WTC11 (cell line): ENCODE data around the gene ANO1. TPM values are rescaled to one million over a fixed set of nuclear protein-coding genes. Genes with fewer than 3 reads are reported as not detected.

Source experiments
- ATAC-seq: fragments of 200-7000 bp; cut with Tn5 transposase; 2 replicates; pipeline ENCODE4 v1.10.0; 2021; ENCODE audit warnings: mild to moderate bottlenecking, moderate library complexity
- CTCF ChIA-PET: fragments of 300-600 bp; sonication (Branson Sonifier 250); formaldehyde crosslinking; loops from one replicate; lab custom pipeline; 2021; ENCODE audit warnings: antibody characterized with exemption; lab: Charles Lee
- POLR2A ChIA-PET: fragments of 350-600 bp; sonication (Branson Sonifier 250); formaldehyde crosslinking; loops from one replicate; lab custom pipeline; 2021; ENCODE audit warnings: antibody characterized with exemption; lab: Charles Lee
- DNase-seq: peaks from one replicate; pipeline ENCODE4 v3.0.0; 2021; ENCODE audit warnings: low spot score
- H3K27ac Mint-ChIP-seq: 2 replicates; pipeline ENCODE4 v1.8.0; 2021; ENCODE audit warnings: mixed read lengths
- H3K27me3 Mint-ChIP-seq: 2 replicates; pipeline ENCODE4 v1.8.0; 2021; ENCODE audit warnings: low read depth, mild to moderate bottlenecking, moderate library complexity, mixed read lengths
- H3K36me3 Mint-ChIP-seq: 2 replicates; pipeline ENCODE4 v1.8.0; 2021; ENCODE audit warnings: mixed read lengths
- H3K4me1 Mint-ChIP-seq: 2 replicates; pipeline ENCODE4 v1.8.0; 2022; ENCODE audit warnings: mixed read lengths
- H3K4me3 Mint-ChIP-seq: 2 replicates; pipeline ENCODE4 v1.8.0; 2021; ENCODE audit warnings: mild to moderate bottlenecking, moderate library complexity, mixed read lengths
- H3K9me3 Mint-ChIP-seq: 2 replicates; pipeline ENCODE4 v1.8.0; 2021; ENCODE audit warnings: mixed read lengths
- AR ChIP-seq: fragments of 250-450 bp; sonication (Bioruptor Pico); IDR thresholded peaks from 2 replicates; pipeline ENCODE4 v1.9.0; 2021; ENCODE audit warnings: mild to moderate bottlenecking
- CREB1 ChIP-seq: sonication (generic); formaldehyde crosslinking; IDR thresholded peaks from 2 replicates; pipeline ENCODE4 v1.8.0; 2023; ENCODE audit warnings: mild to moderate bottlenecking, missing genetic modification reagents
- ELF4 ChIP-seq: sonication (generic); formaldehyde crosslinking; IDR thresholded peaks from 2 replicates; pipeline ENCODE4 v1.8.1; 2022; ENCODE audit warnings: low read depth, mild to moderate bottlenecking, moderate library complexity, missing genetic modification reagents
- EMX1 ChIP-seq: fragments of 250-450 bp; sonication (Bioruptor Pico); IDR thresholded peaks from 2 replicates; pipeline ENCODE4 v1.8.0; 2021; ENCODE audit warnings: mild to moderate bottlenecking
- ESRRA ChIP-seq: sonication (generic); formaldehyde crosslinking; IDR thresholded peaks from 2 replicates; pipeline ENCODE4 v1.8.1; 2022; ENCODE audit warnings: mild to moderate bottlenecking, missing genetic modification reagents, borderline replicate concordance
- GRHL2 ChIP-seq: fragments of 250-450 bp; sonication (Bioruptor Pico); IDR thresholded peaks from 2 replicates; pipeline ENCODE4 v1.8.0; 2022; ENCODE audit warnings: mild to moderate bottlenecking, moderate library complexity; ENCODE audit not compliant: insufficient replicate concordance, severe bottlenecking
- GTF2I ChIP-seq: fragments of 250-450 bp; sonication (Bioruptor Pico); conservative IDR thresholded peaks from 2 replicates; pipeline ENCODE4 v1.4.0; 2021; ENCODE audit warnings: mild to moderate bottlenecking
- HMGA2 ChIP-seq: fragments of 250-450 bp; sonication (Bioruptor Pico); IDR thresholded peaks from 2 replicates; pipeline ENCODE4 v1.4.0; 2021; ENCODE audit warnings: mild to moderate bottlenecking, moderate library complexity
- HMGXB4 ChIP-seq: sonication (generic); formaldehyde crosslinking; IDR thresholded peaks from 2 replicates; pipeline ENCODE4 v1.8.1; 2023; ENCODE audit warnings: mild to moderate bottlenecking, moderate library complexity, missing genetic modification reagents
- IRF2 ChIP-seq: sonication (generic); formaldehyde crosslinking; IDR thresholded peaks from 2 replicates; pipeline ENCODE4 v1.8.0; 2022; ENCODE audit warnings: low read depth, missing genetic modification reagents, borderline replicate concordance
- MYBL2 ChIP-seq: sonication (generic); formaldehyde crosslinking; IDR thresholded peaks from 2 replicates; pipeline ENCODE4 v1.8.1; 2023; ENCODE audit warnings: mild to moderate bottlenecking, moderate library complexity, missing genetic modification reagents
- NFATC4 ChIP-seq: fragments of 250-450 bp; sonication (Bioruptor Pico); IDR thresholded peaks from 2 replicates; pipeline ENCODE4 v1.9.0; 2021; ENCODE audit warnings: mild to moderate bottlenecking
- PREB ChIP-seq: sonication (generic); formaldehyde crosslinking; IDR thresholded peaks from 2 replicates; pipeline ENCODE4 v1.8.1; 2022; ENCODE audit warnings: mild to moderate bottlenecking, missing genetic modification reagents, moderate library complexity, borderline replicate concordance
- SMAD4 ChIP-seq: sonication (generic); formaldehyde crosslinking; IDR thresholded peaks from 2 replicates; pipeline ENCODE4 v1.8.0; 2022; ENCODE audit warnings: mild to moderate bottlenecking, missing genetic modification reagents
- SP1 ChIP-seq: sonication (generic); formaldehyde crosslinking; conservative IDR thresholded peaks from 2 replicates; pipeline ENCODE4 v1.8.1; 2022; ENCODE audit warnings: missing genetic modification reagents
- TP53 ChIP-seq: sonication (generic); formaldehyde crosslinking; IDR thresholded peaks from 2 replicates; pipeline ENCODE4 v1.8.1; 2023; ENCODE audit warnings: mild to moderate bottlenecking, missing genetic modification reagents
- USF2 ChIP-seq: sonication (generic); formaldehyde crosslinking; IDR thresholded peaks from 2 replicates; pipeline ENCODE4 v1.8.1; 2023; ENCODE audit warnings: mild to moderate bottlenecking, missing genetic modification reagents, moderate library complexity
- ZMAT4 ChIP-seq: fragments of 250-450 bp; sonication (Bioruptor Pico); IDR thresholded peaks from 2 replicates; pipeline ENCODE4 v1.9.0; 2021; ENCODE audit warnings: mild to moderate bottlenecking
- ZNF121 ChIP-seq: sonication (generic); formaldehyde crosslinking; IDR thresholded peaks from 2 replicates; pipeline ENCODE4 v1.8.0; 2023; ENCODE audit warnings: missing genetic modification reagents
- ZNF425 ChIP-seq: fragments of 250-450 bp; sonication (Bioruptor Pico); conservative IDR thresholded peaks from 2 replicates; pipeline ENCODE4 v1.9.0; 2021; ENCODE audit warnings: mild to moderate bottlenecking
- ZNF512 ChIP-seq: sonication (generic); formaldehyde crosslinking; IDR thresholded peaks from 2 replicates; pipeline ENCODE4 v1.8.1; 2022; ENCODE audit warnings: missing genetic modification reagents, borderline replicate concordance
- ZNF671 ChIP-seq: fragments of 250-450 bp; sonication (Bioruptor Pico); IDR thresholded peaks from 2 replicates; pipeline ENCODE4 v1.8.0; 2021; ENCODE audit warnings: mild to moderate bottlenecking
- total RNA-seq: library from RNA; stranded (reverse); gene quantifications from 3 replicates; pipeline ENCODE4 v1.2.3, GENCODE V29; 2021

The ANO1 gene
- total RNA-seq, 1 experiment from 2014 or later, result 4.1 TPM

GRCh38 chr11:70067036-70067435, 11.1 kb upstream of the ANO1 start:
- ATAC-seq, result no peak
- Mint-ChIP-seq H3K27ac (no peak overlapping the region), H3K9me3 (no peaks in the 10 kb centered on the region), H3K36me3 (no peaks in the 10 kb centered on the region), H3K4me3 (no peak overlapping the region)
- DNase-seq, result no peak
- POLR2A ChIA-PET, result no interaction called here
- TF ChIP-seq ESRRA (CRISPR knock-in tag) (no peak), PREB (no peak), ZNF121 (CRISPR knock-in tag) (no peak), GRHL2 (no peak), ZNF671 (CRISPR knock-in tag) (no peak), MYBL2 (CRISPR knock-in tag) (no peak), ZNF425 (CRISPR knock-in tag) (no peak), ELF4 (CRISPR knock-in tag) (no peak), EMX1 (no peak), NFATC4 (CRISPR knock-in tag) (no peak), TP53 (CRISPR knock-in tag) (no peak), GTF2I (no peak), CREB1 (CRISPR knock-in tag) (no peak), ZNF512 (CRISPR knock-in tag) (no peak), SMAD4 (CRISPR knock-in tag) (no peak), IRF2 (CRISPR knock-in tag) (no peak)
- TF ChIP-seq, all 79 proteins: peak for 0
- Mint-ChIP-seq H3K27me3 (no peaks in the 10 kb centered on the region; the same call in 1 of the 2 replicates), H3K4me1 (peaks cover 37% of the 10 kb centered on the region)
- CTCF ChIA-PET, result interaction anchor here (0.8 to 1.1 kb wide), 3 partner anchors 12 to 57 kb away, joined by 3 read pairs; no protein-coding TSS in a partner anchor

- H3K9me3 Mint-ChIP-seq, result no peaks in the 10 kb centered on the region
- no peak for TF ChIP-seq USF2 (CRISPR knock-in tag)
- no peak for TF ChIP-seq SP1 (CRISPR knock-in tag)
- no peak for TF ChIP-seq AR (CRISPR knock-in tag)
- TF ChIP-seq ZMAT4 (CRISPR knock-in tag), result no peak
- TF ChIP-seq HMGXB4 (CRISPR knock-in tag), result no peak
- no peak for TF ChIP-seq HMGA2
Observed at GRCh38 chr11:70067591-70068341, 10.4 kb upstream of the ANO1 start.

More at GRCh38 chr11:70067591-70068341, 10.4 kb upstream of the ANO1 start:
- no peaks in the 10 kb centered on the region; the same call in 1 of the 2 replicates for H3K27me3 Mint-ChIP-seq
- no peaks in the 10 kb centered on the region for H3K36me3 Mint-ChIP-seq
- peaks cover 44% of the 10 kb centered on the region for H3K4me1 Mint-ChIP-seq
- ChIA-PET CTCF (interaction anchor here (0.7 to 1.5 kb wide), 10 partner anchors 10 to 1385 kb away, joined by 3 to 5 read pairs (median 3); partner anchors contain the start of genes ANO1 and NADSYN1), POLR2A (interaction anchor here (1.1 kb wide), 1 partner anchor 11 kb away, joined by 4 read pairs; no protein-coding TSS in a partner anchor)
- H3K27ac Mint-ChIP-seq, result peak overlapping the region; percentile 8; the same call in 1 of the 2 replicates
- no peak for DNase-seq
- peak; percentile 75 for ATAC-seq
- no peak overlapping the region for H3K4me3 Mint-ChIP-seq
